ENCODE data around the gene FAM149B1.

FAM149B1 gene

DNA sequence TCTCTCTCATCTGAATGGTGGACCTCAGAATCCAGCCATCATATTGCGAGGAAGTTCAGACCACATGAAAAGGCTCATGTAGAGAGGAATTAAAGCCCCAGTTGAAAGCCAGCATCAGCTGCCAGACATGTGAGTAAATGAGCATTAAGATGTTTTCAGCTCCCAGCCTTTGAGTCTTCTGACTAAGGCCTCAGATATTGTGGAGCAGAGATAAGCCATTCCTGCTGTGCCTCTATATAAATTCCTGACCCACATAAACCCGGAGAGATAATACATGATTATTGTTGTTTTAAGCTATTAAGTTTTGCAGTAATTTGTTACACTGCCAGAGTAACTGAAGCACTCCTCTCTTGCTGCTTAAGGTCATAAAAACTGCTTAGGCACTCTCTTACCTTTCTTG lies 14.6 kb downstream of the FAM149B1 start:
- DNase-seq: no peak

GRCh38 chr10:73183667-73184281 lies 15.9 kb downstream of the FAM149B1 start:
- DNase-seq: no peak

GRCh38 chr10:73186266-73186665 lies 18.3 kb downstream of the FAM149B1 start:
- no peak for DNase-seq

GRCh38 chr10:73190188-73190587 lies 22.3 kb downstream of the FAM149B1 start:
- no peak for DNase-seq

DNA sequence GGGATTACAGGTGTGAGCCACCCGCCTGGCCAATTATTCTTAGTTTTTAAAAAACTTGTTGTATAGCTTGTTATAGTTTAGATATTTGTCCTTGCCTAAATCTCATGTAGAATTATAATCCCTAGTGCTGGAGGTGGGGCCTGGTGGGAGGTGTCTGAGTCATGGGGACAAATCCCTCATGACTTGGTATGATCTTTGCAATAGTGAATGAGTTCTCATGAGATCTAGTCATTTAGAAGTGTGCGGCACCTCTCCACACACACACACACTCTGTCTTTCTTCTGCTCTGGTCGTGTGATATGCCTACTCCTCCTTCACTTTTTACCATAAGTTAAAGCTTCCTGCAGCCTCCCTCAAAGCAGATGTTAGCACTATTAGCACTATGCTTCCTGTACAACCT lies 37.2 kb downstream of the FAM149B1 start:
- DNase-seq: no peak

GRCh38 chr10:73205890-73206289 lies 38.0 kb downstream of the FAM149B1 start:
- no peak for DNase-seq

DNA sequence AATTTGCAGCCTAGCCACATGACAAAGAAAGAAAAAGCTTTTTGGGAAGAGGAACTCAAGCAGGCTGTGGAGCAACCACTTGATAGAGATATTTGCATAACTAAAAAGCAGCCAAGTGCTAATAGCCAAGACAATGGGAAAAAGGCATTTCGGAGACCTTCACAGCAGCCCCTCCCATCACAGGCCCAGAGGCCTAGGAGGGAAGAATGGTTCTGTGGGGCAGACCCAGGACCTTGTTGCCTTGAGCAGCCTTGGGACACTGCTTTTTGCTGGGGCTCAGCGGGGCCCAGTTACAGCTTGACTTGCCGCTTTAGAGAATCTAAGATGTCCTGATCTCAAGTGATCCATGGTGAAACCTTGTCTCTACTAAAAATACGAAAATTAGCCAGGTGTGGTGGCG lies 38.5 kb downstream of the FAM149B1 start:
- no peak for DNase-seq

GRCh38 chr10:73207883-73208282 lies 40.0 kb downstream of the FAM149B1 start:
- DNase-seq: no peak

GRCh38 chr10:73209705-73210104 lies 41.8 kb downstream of the FAM149B1 start:
- no peak for DNase-seq

DNA sequence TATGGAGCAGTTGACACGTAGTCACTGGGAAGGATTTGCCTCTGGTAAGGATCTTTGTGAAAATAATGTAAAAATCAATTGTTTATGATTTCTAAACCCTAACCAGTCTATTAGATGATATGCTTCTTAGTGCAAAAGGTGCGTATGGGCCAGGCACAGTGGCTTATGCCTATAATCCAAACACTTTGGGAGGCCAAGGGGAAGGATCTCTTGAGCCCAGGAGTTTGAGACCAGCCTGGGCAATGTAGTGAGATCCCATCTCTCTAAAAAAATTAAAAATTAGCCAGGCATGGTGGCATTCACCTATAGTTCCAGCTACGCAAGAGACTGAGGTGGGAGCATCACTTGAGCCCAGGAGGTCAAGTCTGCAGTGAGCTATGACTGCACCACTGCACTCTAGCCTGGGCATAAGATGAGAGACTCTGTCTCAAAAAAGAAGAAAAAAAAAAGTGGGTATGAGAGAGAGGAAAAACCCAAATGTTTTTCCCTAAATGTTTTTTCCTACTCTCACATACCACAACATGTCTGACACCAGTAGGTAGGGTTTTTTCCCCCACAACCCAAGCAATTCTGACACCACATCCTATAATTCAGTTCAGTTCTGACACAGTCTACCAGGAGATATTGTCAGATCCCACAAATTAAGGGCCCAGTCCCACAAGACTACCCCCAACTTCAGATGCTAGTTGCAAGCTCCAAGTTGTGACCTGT lies 42.6 kb downstream of the FAM149B1 start:
- no peak for DNase-seq

DNA sequence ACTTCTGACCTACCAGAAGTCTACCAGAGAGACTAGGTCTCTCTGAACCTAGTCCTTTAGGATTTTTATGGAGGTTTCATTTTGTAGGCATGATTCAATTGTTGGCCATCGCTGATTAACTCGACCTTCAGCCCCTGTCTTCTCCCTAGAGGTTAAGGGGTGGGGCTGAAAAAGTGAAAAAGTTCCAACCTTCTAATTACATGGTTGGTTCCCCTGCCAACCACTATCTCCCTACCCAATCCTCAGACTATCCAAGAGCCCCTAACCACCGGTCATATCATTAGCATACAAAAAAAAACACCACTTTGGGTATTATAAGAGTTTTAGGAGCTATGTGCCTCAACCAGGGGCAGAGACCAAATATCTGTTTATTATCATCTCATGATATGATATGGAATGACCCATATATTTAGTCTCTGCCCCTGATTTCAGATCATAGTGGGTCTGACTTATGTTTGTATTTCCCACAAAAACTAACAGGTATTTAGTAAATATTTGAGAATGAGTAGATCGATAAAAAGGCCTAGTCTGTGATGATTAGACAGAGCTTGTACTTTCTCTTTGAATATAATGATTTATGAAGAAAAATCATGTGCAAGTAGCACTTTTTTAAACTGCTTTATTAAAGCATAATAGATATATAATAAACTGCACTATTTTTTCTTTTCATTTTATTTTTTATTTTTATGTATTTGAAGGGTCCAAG lies 43.3 kb downstream of the FAM149B1 start:
- no peak for DNase-seq

DNA sequence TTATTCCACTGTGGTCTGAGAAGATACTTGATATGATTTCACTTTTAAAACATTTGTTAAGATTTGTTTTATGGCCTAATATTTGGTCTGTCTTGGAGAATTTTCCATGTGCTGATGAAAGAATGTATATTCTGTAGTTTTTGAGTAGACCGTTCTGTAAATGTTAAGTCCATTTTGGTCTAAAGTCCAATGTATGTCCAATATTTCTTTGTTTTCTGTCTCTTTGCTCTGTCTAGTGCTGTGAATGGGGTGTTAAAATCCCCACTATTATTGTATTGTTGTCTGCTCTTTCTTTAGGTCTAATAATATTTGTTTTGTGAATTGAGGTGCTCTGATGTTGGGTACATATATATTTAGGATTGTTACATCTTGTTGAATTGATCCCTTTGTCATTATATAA lies 47.8 kb downstream of the FAM149B1 start:
- no peak for DNase-seq

DNA sequence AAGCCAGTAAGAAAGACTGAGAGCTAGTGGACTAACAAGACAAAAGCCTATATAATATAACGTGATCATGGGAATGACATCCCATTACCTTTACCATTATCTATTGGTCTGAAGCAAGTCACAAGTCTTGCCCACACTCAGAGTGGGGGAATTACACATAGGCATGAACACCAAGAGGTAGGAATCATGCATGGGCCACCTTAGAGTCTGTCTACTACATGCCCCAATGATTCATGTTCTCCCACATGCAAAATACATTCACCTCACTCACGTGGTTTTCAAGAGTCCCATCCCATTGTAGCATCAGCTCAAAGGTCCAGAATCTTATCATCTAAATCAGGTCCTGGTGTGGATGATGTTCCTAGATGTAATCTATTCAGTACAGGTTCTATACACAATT lies 49.7 kb downstream of the FAM149B1 start:
- DNase-seq: no peak

DNA sequence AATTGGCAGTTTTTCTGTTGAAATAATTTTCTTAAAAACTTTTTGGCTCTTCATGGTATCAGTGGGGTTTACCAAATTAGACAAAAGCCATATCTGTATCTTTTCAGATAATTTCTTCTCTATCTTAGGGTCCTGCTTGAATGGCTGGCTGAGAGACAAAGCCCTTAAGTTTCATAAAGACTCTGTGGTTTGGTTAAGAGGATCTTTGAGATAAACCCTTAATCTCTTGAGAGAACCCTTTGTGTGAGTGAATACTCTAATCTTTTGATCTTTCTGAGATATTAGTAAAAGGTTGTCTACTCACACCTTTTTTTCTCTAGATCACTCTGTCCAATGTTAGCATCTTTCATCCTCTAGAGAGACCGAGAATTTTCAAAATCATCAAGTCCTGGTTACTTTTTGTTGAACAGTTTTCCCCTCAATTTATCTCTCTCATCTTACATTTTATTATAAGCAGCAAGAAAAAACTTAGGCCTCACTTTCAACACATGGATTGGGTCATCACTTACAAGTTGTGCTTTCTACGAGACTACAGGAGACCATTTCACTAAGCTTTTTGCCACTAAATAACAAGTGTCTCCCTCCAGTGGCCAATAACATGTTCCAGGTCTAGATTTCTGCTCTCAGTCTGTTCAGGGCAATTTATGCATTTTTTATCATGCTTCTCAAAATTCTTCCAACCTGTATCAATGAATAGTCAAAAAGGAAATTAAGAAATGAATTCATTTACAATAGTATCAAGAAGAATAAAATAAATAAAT lies 50.7 kb downstream of the FAM149B1 start:
- DNase-seq: no peak

- no peak for DNase-seq
Observed at GRCh38 chr10:73219384-73219783, 51.5 kb downstream of the FAM149B1 start.

GRCh38 chr10:73220989-73221388 lies 53.1 kb downstream of the FAM149B1 start:
- DNase-seq: no peak

DNA sequence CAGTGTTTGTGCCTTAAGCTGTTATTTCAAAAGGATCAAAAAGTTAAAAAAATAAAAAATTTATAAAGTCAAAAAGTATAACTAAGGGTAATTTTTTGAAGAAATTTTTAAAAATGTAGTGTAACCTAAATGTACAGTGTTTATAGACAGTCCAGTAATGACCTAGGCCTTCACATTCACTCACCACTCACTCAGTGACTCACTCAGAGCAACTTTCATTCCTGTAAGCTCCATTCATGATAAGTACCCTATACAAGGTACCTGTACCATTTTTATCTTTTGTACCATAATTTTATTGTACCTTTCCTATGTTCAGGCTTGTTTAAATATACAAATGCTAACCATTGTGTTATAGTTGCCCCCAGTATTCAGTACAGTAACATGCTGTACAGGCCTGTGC lies 57.6 kb downstream of the FAM149B1 start:
- no peak for DNase-seq

DNA sequence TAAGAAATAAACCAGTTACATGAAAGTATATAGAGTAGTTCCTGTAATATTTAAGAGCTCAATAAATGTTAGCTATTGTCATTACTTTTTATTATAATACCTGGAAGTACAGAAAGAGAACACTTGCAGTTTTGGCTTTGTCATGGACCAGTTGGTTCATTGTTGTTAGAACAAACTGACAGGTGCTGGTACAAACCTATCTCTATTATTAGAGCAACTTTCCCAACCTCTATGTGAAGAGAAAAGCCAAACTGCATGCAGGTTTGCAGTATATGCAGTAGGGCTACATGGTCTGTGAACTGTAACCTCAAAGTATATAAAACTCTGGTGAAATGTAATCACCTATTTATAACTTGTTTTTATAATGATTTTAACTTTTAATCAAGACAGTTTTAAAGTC lies 58.7 kb downstream of the FAM149B1 start:
- no peak for DNase-seq

DNA sequence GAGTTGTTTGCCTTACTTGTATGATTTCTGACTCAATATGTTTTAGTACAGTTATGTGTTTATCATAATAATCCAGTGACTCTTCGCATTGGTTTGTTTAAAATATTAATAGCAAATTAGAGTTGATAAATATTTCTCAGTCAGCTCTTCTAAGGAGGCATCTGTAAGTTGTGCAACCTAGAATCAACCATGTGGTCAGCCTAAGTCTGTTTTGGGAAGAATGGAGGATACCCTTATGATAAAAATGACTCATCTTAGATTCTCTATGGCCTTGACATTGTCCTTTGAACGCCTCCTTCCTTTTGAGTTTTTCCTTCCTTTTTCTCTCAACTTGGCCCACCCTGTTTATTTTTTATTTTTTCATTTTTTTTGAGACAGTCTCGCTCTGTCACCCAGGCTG lies 60.3 kb downstream of the FAM149B1 start:
- DNase-seq: no peak

GRCh38 chr10:73229567-73229966 lies 61.6 kb downstream of the FAM149B1 start:
- DNase-seq: no peak

DNA sequence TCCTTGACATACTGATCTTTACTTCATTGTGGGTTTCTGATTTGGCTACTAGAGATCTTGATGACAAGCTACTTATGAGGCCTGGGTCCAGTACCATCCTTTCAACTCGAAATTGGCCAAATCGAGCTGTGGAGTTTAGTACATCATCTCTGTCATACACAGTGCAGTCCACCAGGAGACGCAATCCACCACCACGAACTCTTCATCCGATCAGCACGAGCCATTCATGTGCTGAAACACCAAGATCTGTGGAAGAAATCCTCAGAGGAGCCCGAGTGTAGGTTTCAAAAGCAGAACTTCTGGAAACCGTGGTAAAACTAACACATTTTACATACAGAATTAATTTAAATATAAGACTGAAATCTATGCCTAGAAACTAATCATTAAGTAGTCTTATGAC lies 65.0 kb downstream of the FAM149B1 start:
- DNase-seq: no peak

DNA sequence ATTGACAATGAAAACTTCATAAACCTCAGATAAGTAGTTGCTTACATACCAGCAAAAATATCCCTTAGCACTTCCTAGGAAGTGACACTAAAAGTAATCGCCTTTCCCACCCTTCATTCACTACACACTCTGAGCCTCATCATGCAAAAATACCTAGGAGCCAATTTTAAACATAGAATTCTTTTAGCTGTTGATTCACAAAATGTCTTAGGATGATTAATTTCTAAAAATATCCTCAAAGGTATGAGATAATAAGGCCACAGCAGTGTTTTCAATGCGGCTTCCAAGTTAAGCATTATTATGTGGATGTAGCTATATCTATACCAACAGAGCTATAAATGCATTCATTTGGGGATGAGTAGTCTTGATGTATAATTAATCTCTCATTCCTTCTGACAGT lies 66.0 kb downstream of the FAM149B1 start:
- DNase-seq: no peak

GRCh38 chr10:73234695-73235094 lies 66.8 kb downstream of the FAM149B1 start:
- no peak for DNase-seq
